GM18951 (cell line): ENCODE results near the gene CHCHD2.
A peak's percentile ranks its signal among the peaks of the same experiment; 100 is the strongest.

Experiments
- POLR2A ChIP-seq: IDR thresholded peaks from 4 replicates; pipeline ENCODE4 v1.6.1; 2011; ENCODE audit warnings: mild to moderate bottlenecking; ENCODE audit not compliant: insufficient read length, insufficient read depth; ENCODE audit errors: extremely low read depth
- in situ Hi-C: fragments of 300-500 bp; cut with MboI; formaldehyde crosslinking; loops from one replicate; pipeline ENCODE4 v1.12.0; 2022; ENCODE audit warnings: low sequenced_read_pairs, mixed read lengths, inconsistent platforms; ENCODE audit not compliant: unreplicated experiment

CHCHD2 gene

DNA sequence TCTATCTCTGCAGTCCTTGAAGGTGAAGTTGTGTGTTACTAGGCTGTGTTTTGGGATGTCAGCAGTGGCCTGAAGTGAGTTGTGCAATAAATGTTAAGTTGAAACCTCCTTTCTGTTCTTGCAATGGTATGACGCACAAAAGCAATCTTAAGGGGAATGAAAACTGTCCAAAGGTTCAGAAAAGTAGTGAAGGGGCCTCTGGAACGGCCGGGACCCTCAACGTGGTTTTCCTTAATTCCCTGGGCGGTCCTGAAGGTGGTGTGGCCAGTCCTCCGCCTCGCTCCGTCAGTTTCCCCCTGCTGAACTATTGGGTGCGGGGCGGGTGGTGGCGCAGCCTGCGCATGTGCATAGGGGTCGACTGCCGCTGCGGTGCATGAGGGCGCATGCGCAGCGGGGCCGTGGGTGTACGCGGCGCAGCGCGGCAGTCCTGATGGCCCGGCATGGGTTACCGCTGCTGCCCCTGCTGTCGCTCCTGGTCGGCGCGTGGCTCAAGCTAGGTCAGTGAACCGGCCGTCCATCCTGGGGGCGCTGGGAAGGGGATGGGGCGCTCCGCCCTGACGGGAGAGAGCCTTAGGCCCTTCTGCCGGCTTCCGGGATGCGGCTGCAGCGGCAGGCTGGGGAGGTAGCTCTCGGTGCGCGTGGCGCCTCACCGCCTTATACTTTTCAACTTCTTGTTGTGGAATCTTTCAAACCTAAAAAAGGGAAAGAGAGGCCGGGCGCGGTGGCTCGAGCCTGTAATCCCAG is 42.2 kb downstream of the CHCHD2 start, which contains the start of gene SUMF2:
Gene SUMF2, plus strand, starts transcription at position 405 of the 744 bp plus-strand sequence. Its CDS starts 26 bp downstream, at position 431.
- TF ChIP-seq POLR2A, result peak; percentile 97
- in situ Hi-C loops, result no loop called here

DNA sequence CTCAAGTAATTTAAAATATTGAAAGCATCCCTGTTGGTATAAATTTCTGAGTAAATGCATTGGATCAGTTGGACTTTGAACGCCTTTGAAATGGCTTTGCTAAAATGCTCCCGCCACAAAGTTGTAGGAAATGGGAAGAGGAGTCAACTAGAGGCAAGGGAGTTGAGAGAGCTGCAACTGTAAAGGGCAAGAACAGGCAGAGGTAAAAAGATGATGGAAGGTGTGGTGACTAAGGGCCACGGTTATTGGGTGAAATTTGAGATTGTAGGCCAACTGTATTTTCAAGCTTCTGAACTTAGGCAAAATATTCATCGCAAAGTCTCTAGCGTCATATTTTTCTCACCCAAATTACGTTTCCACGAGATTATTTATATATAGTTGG is 42.8 kb downstream of the CHCHD2 start:
- in situ Hi-C loops, result no loop called here
- TF ChIP-seq POLR2A, result no peak

DNA sequence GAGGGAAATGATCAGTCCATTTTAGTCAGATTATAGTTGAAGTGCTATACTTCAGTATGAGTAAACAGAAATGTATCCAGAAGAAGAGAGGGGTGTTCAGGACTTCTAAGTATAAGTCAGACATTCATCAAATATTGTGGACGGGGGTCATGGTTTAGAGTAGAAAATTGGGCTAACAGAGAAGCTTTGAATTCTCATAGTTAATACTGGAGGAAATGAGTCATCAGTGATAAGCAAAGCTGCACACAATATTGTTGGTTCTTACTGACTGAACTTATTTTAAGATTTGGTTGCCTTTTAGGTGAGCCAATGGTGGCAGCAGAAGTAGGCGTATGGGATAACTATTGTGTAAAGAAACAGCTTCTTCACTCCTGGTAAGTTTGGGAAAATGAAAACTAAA is 43.9 kb downstream of the CHCHD2 start:
- no peak for TF ChIP-seq POLR2A
- in situ Hi-C loops, result no loop called here

DNA sequence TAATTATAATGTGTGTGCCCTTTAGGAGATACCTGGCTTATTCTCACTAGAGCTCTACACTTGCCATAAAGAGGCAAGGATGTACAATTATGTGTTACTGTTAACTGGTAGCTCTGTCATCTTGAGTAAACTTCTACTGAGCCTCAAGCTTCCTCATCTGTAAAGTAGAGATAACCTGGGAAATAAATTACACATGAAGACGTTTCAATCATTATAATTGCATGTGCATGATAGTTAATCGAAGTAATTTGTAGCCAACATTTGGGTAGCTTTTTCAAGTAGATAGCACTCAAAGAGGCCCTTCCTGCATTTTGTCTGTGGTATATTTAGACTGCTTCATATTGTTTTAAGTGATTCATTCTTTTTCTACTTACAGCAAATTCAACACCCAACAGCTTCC is 52.3 kb downstream of the CHCHD2 start:
- in situ Hi-C loops, result no loop called here
- TF ChIP-seq POLR2A, result no peak

DNA sequence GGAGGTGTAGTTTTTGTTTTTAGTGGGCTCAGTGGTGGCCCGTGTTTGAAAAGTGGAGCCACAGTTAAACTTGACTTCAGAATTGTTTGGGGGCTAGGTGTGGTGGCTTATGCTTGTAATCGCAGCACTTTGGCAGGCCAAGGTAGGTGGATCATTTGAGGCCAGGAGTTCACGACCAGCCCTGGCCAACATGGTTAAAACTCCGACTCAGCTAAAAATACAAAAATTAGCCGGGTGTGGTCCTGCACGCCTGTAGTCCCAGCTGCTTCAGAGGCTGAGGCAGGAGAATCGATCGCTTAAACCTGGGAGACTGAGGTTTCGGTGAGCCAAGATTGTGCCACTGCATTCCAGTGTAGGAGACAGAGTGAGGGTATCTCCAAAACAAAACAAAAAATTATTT is 52.9 kb downstream of the CHCHD2 start:
- TF ChIP-seq POLR2A, result no peak
- in situ Hi-C loops, result no loop called here
